ENCODE data around the gene DHFR. TPM values are rescaled to one million over a fixed set of nuclear protein-coding genes. Genes with fewer than 3 reads are reported as not detected.
"Not testable (repeated sequence)": the region's sequence is repeated elsewhere in the genome, so short reads cannot be mapped to it uniquely, and the experiment has no call there.

The DHFR gene
- total RNA-seq, 1 experiment from 2014 or later: 91.7 TPM

GRCh38 chr5:80594810-80595209 is 60.0 kb downstream of the DHFR start:
- no peak for DNase-seq (ENCODE audit: low read depth)

DNA sequence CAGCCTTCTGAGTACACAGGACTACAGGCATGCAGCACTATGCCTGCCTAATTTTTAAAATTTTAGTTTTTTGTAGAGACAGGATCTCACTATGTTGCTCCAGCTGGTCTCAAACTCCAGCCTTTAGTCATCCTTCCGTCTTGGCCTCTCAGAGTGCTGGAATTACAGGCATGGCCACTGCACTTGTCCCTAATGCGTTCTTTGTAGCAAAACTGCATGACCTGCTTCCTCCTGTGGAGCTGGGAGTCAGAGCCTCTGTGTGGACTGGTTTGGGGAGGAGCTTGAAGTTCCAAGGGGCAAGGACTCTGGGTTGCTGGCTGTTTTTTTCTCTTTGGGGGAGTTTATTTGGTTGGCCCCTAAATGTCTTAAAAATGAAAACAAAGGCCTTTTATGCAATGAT is 62.0 kb downstream of the DHFR start:
- no peak for DNase-seq (ENCODE audit: low read depth)

DNA sequence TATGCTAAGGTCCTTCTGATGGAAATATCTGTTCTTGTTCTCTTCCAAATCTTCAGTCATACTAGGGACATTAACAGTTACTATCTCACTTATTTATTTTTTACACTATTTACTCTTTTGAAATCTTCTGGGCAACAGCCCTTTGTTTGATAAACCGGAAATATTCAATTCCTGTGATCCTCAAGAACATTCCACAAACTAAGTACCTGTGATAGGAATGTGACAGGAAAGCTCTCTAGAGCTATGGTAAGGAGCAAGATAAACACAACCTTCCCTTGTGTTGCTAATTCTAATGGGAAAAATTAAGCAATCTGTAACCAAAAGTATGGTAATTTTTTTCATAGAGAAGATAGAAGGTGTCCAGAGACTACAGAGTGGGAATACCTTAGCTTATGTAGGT is 62.7 kb downstream of the DHFR start:
- no peak for DNase-seq (ENCODE audit: low read depth)

- peak; percentile 83 for DNase-seq (ENCODE audit: low read depth)
Observed at GRCh38 chr5:80591352-80591751, 63.4 kb downstream of the DHFR start.

DNA sequence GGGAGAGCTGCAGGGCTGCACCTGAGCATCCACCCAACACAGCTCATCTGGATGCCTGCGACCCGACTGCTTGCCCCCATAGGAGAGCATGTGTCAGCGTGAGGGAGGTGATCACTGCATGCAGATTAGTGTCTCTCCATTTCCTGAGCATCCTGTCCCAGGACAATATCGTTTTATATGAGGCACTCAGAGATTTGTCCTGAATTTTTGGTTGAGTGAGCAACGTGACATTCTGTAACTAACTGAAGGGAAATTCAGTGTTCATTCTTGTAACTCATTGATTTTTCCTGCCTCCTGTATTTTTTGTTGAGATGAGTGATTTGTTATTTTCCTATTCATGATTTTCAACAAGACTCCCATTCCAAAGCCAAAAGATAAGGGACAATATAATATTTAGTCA is 64.0 kb downstream of the DHFR start:
- no peak for DNase-seq (ENCODE audit: low read depth)

DNA sequence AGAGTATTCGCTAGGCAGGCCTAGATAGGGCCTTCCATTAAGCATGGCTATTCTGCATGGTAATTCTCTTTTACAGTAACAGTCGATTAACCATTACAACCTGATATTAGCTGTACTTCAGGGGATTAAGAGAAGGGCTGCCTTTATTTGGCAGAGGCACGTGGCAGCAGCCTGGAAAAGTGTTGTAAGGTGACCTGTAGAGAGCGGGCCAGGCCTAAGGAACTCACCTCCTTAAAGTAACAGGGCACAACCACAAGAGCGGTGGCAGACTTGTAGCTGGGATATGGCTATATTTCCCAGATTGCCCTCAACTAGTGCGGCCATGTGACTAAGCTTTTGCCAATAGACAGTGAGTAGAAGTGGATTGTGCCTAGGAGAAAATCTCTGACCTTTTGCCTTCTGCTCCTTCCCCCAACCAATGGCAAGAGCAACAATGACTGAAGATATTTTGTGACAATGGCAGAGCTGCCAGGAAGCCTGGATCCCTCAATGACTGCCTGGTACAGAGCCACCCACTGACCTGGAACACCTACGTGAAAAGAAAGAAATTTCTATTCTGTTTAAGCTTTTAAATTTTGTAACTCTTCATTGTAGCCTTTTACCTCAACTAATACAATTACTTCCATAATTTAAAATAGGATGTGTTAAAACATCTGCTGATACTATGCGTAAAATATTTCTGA is 65.8 kb downstream of the DHFR start:
- no peak for DNase-seq (ENCODE audit: low read depth)

DNA sequence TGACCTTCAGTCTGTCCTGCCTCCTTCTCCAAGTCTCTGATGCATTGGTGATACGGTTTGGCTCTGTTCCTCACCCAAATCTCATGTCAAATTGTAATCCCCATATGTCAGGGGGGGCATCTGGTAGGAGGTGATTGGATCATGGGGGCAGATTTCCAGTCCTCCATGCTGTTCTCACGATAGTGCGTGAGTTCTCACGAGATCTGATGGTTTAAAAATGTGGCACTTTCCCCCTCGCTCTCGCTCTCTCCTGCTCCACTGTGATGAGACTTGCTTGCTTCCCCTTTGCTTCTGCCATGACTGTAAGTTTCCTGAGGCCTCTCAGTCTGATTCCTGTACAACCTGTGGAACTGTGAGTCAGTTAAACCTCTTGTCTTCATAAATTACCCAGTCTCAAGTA is 70.0 kb downstream of the DHFR start:
- no peak for DNase-seq (ENCODE audit: low read depth)

DNA sequence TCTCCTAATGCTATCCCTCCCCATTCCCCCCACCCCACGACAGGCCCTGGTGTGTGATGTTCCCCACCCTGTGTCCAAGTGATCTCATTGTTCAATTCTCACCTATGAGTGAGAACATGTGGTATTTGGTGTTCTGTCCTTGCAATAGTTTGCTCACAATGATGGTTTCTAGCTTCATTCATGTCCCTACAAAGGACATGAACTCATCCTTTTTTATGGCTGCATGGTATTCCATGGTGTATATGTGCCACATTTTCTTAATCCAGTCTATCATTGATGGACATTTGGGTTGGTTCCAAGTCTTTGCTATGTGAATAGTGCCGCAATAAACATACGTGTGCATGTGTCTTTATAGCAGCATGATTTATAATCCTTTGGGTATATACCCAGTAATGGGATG is 74.5 kb downstream of the DHFR start:
- DNase-seq (ENCODE audit: low read depth): not testable (repeated sequence)

- DNase-seq (ENCODE audit: low read depth): no peak
Observed at GRCh38 chr5:80579050-80579449, 75.7 kb downstream of the DHFR start.

DNA sequence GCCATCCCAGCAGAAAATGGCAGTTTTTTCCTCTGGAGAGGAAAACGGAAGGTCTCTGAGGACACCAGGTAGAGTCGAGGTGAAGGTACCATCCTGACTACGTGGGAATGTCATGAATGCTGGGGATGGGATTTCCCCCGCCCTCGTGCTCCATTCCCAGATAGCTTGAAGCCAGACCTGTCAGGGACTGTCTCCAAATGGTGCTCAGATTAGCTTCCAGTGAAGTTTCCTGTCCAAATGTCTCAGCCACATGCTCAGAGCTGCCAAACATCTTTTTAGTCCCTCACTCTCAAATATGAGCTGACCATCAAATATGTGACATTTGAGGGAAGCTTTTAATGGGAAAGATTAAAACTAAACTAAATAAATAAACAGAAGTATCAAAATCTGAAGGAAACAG is 77.1 kb downstream of the DHFR start:
- DNase-seq (ENCODE audit: low read depth): no peak

DNA sequence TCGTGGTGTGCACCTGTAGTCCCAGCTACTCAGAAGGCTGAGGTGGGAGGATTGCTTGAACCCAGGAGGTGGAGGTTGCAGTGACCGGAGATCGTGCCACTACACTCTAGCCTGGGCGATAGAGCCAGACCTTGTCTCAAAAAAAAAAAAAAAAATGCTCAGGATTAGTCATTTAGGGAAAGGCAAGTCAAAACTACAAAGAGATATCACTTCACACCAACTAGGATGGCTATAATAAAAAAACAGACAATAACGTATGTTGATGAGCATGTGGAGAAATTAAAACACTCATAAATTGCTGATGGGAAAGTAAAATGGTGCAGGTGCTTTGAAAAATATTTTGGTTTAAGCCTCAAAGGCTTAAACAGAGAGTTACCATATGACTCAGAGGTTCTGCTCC is 78.4 kb downstream of the DHFR start:
- DNase-seq (ENCODE audit: low read depth): no peak

Other genes with a start within 250 kb of the DHFR start
- gene ZFYVE16, start 246.9 kb downstream of the DHFR start, total RNA-seq (2014; rRNA removed; shearing (Covaris generic)): 30.5 and 31.1 TPM in 2 replicates
- gene FAM151B, start 166.9 kb downstream of the DHFR start, total RNA-seq (2014; rRNA removed; shearing (Covaris generic)): 4.3 and 7.0 TPM in 2 replicates
- 0.06 TPM in 1 of 2 replicates, not detected in the other for gene ANKRD34B, start 84.7 kb downstream of the DHFR start, total RNA-seq (2014; rRNA removed; shearing (Covaris generic))
- gene MSH3, start 331 bp downstream of the DHFR start, total RNA-seq (2014; rRNA removed; shearing (Covaris generic)): 13.1 and 13.9 TPM in 2 replicates

Data from Daoy (cell line).